GM18508 (cell line): ENCODE results near the gene PRDM15.

Experiments used
- ATAC-seq: cut with Tn5 transposase; IDR thresholded peaks from one replicate; pipeline ENCODE4 v1.9.1; 2021; ENCODE audit warnings: moderate number of reproducible peaks; ENCODE audit not compliant: insufficient read depth, unreplicated experiment

PRDM15 gene

GRCh38 chr21:41890355-41890754 is 11.2 kb upstream of the PRDM15 start:
- ATAC-seq, result no peak

GRCh38 chr21:41888749-41889376 is 9.7 kb upstream of the PRDM15 start:
- no peak for ATAC-seq

DNA sequence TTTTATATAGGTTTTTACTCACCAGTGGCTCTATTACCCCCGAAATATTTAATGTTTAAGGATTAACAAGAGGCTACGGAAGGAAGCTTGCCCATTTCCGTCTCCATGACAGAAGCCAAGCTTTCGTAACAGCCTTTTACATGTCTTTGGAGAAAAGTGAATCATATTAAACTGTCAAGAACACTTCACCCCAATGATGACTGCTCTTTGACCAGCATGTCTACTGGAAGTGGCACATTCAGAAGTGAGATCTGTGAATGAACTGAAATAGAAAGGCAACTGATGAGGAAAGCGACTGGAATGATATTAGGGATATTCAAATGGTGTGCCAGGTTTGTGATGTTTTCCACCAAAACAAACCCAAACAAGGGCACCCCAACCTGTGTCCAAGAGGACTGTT is 8.5 kb upstream of the PRDM15 start:
- no peak for ATAC-seq

DNA sequence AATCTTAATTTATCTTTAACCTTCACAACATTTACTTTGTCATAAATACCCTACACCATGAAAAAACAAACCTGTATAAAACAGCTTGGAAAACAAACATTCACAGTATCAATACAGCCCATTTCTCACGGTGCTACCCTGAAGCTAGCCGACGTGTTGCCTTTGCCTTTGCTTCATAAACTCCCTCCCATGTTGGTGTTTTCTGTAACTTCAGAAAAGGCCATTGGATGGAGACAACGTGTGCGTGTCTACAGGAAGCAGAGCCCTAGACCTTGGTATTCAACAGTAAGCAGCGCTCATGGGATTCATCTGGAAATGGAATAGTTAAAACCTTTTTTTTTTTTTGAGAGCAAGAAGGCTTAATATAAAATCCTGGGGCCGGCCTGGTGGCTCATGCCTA is 7.2 kb upstream of the PRDM15 start:
- no peak for ATAC-seq

DNA sequence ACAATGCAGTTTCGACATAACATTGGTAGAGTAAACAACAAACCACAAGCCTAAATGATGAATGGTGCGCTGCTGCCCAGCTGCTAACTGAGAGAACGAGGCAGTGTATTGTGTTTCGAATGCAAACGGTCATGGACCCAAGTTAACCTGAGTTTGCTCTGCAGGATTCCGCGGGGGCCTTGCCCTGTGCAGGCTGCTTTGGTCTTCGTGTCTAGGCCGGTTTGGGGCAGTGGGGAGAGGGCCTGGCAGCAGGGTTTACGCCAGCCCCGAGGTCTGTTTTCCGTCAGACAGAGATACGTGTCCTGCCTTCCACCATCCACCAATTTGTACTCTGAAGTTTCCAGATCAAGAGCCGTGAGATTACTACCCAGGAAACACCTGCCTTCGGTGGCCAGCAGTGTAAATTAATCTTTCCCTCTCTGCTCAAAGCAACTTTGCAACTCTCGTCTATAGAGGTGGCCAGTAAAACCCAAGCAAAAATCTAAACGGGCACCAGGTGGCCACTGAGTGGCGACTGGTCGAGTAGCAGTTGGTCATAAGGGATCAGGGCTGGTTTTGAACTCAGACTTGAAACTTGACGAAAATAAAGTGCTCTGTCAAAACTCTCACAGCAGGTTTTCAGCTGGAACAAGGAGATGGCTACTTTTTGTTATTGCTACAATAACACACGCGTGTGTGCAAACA is 6.3 kb upstream of the PRDM15 start:
- no peak for ATAC-seq

- no peak for ATAC-seq
Observed at GRCh38 chr21:41884501-41885030, 5.4 kb upstream of the PRDM15 start.

- ATAC-seq, result no peak
Observed at GRCh38 chr21:41883582-41883981, 4.4 kb upstream of the PRDM15 start.

- no peak for ATAC-seq
Observed at GRCh38 chr21:41881051-41881450, 1.9 kb upstream of the PRDM15 start.

DNA sequence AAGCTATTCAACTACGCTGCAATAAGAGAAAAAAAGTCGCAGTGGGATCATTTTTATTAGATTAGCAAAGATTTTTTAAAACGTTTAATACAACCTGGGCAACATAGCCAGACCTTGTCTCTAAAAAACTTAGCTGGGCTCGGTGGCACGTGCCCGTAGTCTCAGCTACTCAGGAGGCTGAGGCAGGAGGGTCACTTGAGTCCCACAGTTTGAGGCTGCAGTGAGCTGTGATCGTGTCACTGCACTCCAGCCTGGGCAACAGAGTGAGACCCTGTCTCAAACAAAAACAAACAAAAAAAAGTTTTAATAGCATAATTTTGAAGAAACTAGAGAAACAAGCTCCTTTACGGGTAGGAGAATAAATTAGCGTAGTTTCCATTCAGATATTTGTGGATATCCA is 1.0 kb upstream of the PRDM15 start:
- no peak for ATAC-seq

- no peak for ATAC-seq
Observed at GRCh38 chr21:41878831-41879189, 334 bp downstream of the PRDM15 start.

DNA sequence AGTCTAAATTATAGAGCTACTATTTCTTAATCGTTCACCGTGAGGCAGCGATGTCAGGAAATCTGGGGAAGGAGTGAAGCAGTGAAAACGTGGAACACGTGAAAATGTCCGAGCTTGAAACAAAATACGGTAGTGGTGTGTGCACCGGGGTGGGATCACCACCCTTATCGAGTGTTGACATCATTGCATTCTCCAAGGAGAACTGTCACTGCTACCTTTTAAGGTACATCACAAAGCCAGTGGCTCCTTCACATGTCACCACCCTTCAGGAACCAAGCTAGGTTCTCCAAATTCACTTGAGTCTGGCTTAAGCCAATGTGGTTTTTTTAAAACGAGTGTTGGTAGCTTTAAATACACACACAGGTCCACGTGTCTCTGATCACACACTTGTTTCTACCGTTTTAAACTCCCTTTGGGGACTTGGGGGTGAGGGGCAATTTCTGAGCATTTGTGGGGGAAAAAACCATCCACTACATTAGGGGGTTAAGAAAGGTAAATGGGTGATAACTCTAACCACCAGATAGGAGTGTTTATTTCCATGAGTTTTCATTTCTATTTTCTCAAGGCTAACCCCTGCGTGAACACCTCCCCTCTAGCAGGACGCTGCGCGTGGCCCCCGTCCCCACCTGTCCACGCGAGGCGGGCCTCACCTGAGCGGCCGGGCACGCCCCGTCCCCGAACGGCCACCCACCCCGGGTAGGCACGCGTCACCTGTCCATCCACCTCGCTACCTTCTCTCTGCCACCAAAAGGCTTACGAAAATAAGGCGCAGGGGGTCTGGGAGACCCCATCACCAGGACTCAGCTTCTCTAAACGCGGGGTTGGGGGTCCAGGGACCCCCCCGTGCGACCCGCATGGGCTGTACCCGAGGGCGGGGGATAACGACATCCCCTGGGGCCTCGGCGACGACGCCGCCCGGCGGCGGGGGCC is 978 bp downstream of the PRDM15 start:
- ATAC-seq, result no peak

DNA sequence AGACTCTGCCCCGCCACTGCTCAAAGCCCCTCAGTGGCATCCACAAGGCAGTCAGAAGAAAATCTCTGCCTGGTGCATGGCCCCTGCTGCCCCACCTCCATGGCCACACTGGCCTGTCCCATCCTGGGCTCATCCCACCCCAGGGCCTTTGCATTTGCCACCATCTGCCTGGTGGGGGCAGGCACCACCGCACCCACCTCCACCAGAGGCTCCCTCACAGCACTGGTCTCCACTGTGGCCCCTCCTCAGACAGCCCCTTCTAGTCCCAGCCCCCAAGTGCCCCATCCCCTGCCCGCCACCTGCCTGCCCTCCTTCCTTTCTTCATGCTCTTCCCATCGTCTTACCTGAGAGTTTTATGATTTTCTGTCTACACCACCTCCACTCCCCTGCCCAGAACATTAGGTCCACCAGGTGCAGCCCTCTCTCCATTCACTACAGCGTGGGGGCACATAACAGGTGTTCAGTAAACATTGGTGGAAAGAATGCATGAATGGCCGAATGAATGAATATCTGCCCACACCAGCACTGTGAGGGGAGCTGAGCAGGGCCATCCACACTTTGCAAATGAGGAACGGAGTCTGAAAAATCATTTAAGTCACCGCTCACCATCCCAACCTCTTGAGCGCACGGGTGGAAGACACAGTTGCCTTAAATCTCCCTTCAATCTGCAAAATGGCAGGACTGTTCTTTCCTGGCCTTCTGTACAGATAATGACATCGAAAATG is 2.1 kb downstream of the PRDM15 start:
- no peak for ATAC-seq

DNA sequence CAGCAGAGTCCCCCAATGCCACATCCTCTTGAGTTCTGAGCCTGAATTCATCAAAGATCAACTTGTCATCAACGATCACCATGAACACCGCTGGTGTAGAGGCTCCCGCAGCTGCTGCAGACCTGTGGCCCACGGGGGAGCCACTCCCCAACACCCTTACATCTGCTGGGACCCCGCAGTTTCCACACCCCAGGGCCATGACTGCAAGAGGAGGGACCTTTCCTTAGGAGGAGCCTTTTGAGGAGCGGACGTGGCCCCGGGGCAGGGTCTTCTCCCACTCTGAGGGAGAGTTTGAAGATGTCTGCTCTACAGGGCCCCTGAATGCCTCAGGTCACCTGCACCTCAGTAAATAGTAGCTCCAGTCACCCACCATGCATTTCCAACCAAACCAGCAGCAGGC is 2.7 kb downstream of the PRDM15 start:
- ATAC-seq, result no peak

DNA sequence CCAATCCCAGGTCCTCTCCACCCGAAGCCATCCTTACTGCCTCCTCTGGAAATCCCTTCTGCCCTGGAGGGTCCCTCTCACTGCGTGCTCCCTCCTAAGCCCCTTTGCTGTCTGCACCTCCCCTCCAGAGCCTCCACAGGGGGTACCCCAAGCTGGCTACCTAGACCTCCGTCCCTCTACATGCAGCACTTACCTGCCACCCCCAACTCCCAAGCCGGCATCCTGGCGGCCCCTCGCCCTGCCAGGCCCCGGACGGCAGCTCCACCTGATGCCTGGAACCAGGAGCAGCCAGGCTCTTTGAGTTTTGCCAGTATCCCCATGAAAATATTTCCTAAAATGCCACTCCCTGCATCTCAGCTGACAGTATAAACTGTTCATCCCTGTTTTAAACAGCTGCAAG is 4.1 kb downstream of the PRDM15 start:
- ATAC-seq, result no peak

DNA sequence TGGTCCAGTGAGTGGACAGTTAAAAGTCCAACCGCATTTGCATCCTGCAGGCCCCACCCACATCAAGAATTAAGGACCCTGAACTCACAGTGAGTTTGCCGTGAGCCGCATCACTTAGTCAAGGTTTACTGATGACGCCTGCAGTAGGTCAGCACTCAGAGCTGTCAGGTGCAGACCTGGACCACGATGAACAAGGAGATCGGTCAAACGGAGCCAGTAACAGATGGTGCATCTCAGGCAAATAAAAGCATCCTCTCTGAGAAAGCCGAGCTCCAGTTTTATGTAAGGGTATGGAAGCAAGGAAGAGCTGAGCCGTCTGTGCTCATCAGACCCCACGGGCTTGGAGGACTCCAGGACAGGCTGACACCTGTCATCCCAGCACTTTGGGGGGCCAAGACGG is 4.5 kb downstream of the PRDM15 start:
- no peak for ATAC-seq

- ATAC-seq, result no peak
Observed at GRCh38 chr21:41873426-41873825, 5.7 kb downstream of the PRDM15 start.

GRCh38 chr21:41873005-41873404 is 6.1 kb downstream of the PRDM15 start:
- ATAC-seq, result no peak

DNA sequence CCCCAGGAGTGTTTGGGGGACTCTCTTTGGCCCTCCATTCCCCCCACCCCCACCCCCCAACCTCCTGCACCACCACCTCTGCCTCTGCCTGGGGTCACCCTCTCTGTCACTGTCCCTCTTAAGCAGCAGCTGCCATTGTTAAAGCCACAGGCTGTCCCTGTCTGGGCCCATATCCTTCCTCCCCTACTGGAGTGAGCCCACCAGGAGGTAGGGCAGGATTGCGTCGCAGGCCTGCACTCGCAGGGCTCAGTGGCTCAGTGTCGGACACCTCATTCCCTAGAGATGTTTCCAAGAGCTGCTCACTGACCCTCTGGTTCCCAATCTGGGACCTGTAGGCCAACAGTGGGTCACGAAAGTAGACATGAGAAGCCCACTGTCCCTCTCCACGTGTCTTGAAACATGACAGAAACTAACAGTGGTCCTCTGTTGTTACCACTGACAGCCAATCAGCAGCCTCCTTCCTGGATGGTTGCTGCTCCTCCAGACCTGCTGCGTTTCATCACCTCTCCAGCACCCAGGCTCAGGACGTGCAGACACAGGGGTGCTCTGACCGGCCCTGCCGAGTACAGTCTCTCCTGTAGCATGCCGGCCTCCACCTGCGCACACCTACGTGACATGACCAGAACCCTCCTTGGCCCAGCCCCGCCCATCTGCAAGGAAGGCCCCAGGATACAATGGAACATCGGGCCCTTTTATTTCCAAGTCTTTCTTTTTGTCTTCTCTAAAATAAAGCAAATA is 7.7 kb downstream of the PRDM15 start:
- no peak for ATAC-seq

DNA sequence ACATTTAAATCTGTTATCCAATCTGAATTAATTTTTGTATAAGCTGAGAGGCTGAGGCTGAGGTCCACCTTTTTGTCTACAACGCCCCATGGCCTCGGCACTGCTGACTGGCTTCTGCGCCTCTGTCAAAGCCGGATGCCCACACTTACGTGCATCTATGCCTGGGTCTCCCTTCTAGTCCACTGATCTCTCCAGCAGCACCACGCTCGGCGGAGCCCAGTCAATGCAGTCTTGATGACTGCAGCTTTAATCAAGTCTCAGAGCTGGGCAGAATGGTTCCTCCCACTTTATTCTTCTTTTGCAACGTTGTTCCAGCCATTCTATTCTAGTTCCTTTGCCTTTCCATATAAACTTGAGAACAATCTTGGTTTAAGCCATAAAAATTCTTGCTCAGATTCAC is 9.4 kb downstream of the PRDM15 start:
- no peak for ATAC-seq
